Lower leg skin (tissue), 4 donors: ENCODE measurements around the gene CFAP20DC. TPM values are rescaled to one million over a fixed set of nuclear protein-coding genes. Genes with fewer than 3 reads are reported as not detected.

Experiments used
- DNase-seq, 2 donors: peaks; one replicate each; pipeline ENCODE4 v3.0.0-alpha.2; 2019; ENCODE audit warnings: low spot score in 2 of 2
- H3K4me3 ChIP-seq: fragments of 200-600 bp; sonication (generic); 2 replicates; pipeline ENCODE4 v1.5.1; 2017; ENCODE audit warnings: mild to moderate bottlenecking, low read depth; ENCODE audit not compliant: poor library complexity, severe bottlenecking
- CTCF ChIP-seq, 3 donors: fragments of 450-650 bp; IDR thresholded peaks; one replicate each; pipeline ENCODE4 v1.5.1; 2016; ENCODE audit warnings: antibody characterized with exemption in 3 of 3, mild to moderate bottlenecking in 3 of 3, moderate library complexity in 2 of 3
- POLR2A ChIP-seq, 2 donors: fragments of 450-650 bp; IDR thresholded peaks; one replicate each; pipeline ENCODE4 v1.6.1; 2016 to 2017; ENCODE audit warnings: antibody characterized with exemption in 2 of 2, mild to moderate bottlenecking in 1 of 2, moderate library complexity in 1 of 2
- WGBS, 2 donors: methylation state at CpG; one replicate each; pipeline ENCODE4 v1.1.5; 2018; 5-methylcytosine and 5-hydroxymethylcytosine counted together
- intact Hi-C: fragments of 100-400 bp; cut with DNase I; formaldehyde crosslinking; loops from one replicate; pipeline ENCODE4 v1.15.0; 2023; ENCODE audit warnings: low total_unique reads
- total RNA-seq, 4 donors: library from RNA; depleted of rRNA; stranded (reverse); fragments of >200 nt; gene quantifications; one replicate each; pipeline ENCODE4 v1.1.0, GENCODE V29; 2016

The CFAP20DC gene
- total RNA-seq, 4 donors from 2014 or later, result 0.11 to 0.94 (median 0.39) TPM

- H3K4me3 ChIP-seq, result no peak overlapping the region
- no peak for TF ChIP-seq POLR2A (IDR thresholded peaks at IDR 0.05)
- TF ChIP-seq CTCF (IDR thresholded peaks at IDR 0.05), result no peak
- DNase-seq, result no peak
- intact Hi-C loops, result no loop called here
- WGBS, 2 donors, result 84 to 85% methylated on average over 4 of the region's 4 CpGs
These were observed 255.1 kb downstream of the CFAP20DC start for GRCh38 chr3:58794750-58795149.

- TF ChIP-seq CTCF (IDR thresholded peaks at IDR 0.05) (no peak), POLR2A (IDR thresholded peaks at IDR 0.05) (no peak)
- no peak overlapping the region for H3K4me3 ChIP-seq
- no peak for DNase-seq
- 92 to 99% methylated on average over 3 of the region's 3 CpGs for WGBS, 2 donors
- intact Hi-C loops, result no loop called here
These were observed 255.9 kb downstream of the CFAP20DC start for GRCh38 chr3:58793938-58794337.

- intact Hi-C loops, result no loop called here
- WGBS, 2 donors, result 38 to 44% methylated on average over 2 of the region's 2 CpGs
- no peak overlapping the region for H3K4me3 ChIP-seq
- TF ChIP-seq CTCF (IDR thresholded peaks at IDR 0.05), result no peak
- no peak for TF ChIP-seq POLR2A (IDR thresholded peaks at IDR 0.05)
- DNase-seq, result no peak
These were observed 256.8 kb downstream of the CFAP20DC start for GRCh38 chr3:58792921-58793451.

DNA sequence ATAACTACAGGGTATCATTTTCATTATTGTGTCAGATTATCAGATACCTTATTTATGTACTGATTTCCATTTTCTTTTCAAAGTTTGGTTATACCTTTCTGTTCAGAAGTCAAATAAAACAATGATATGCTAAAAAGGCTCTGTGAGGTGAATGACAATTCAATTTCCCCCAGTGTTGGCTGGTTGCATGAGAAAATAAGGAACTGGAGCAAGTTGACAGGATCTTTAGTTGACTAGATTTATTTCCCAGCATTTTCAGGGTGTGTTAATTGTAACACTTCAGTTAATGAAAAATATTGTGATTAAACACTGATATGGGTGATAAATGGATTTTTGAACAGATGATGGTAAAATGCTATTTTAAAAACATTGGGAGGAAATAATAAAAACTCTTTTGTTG, 260.4 kb downstream of the CFAP20DC start:
- DNase-seq, result no peak
- no peak overlapping the region for H3K4me3 ChIP-seq
- intact Hi-C loops, result no loop called here
- TF ChIP-seq CTCF (IDR thresholded peaks at IDR 0.05) (no peak), POLR2A (IDR thresholded peaks at IDR 0.05) (no peak)

GRCh38 chr3:58784888-58785287, 264.9 kb downstream of the CFAP20DC start:
- H3K4me3 ChIP-seq, result no peak overlapping the region
- TF ChIP-seq CTCF (IDR thresholded peaks at IDR 0.05) (no peak), POLR2A (IDR thresholded peaks at IDR 0.05) (no peak)
- intact Hi-C loops, result no loop called here
- no peak for DNase-seq
- 78 to 79% methylated on average over 6 of the region's 6 CpGs for WGBS, 2 donors

DNA sequence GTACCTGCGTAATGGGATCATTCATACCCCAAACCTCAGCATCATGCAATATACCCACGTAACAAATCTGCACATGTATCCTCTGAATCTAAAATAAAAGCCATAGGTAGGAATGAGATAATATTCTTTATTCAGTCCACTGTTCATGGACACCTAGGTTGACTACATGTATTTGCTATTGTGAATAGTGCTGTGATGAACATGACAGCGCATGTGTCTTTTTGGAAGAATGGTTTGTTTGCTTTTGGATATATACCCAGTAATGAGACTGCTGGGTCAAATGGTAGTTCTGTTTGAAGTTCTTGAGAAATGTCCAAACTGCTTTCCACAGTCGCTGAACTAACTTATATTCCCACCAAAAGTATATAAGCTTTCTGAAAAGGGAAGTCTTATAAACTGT, 265.4 kb downstream of the CFAP20DC start:
- H3K4me3 ChIP-seq, result no peak overlapping the region
- intact Hi-C loops, result no loop called here
- no peak for TF ChIP-seq POLR2A (IDR thresholded peaks at IDR 0.05)
- TF ChIP-seq CTCF (IDR thresholded peaks at IDR 0.05), result no peak
- no peak for DNase-seq
- WGBS, 2 donors, result 93 to 97% methylated on average over 4 of the region's 4 CpGs
